OCI-LY7 (cell line): Measurements from ENCODE around the gene HBA2. TPM values are rescaled to one million over a fixed set of nuclear protein-coding genes. Genes with fewer than 3 reads are reported as not detected.

ENCODE experiments used
- BruUV-seq: library from RNA; stranded (reverse); fragments of 400-500 nt; replicated peaks from 2 replicates; lab custom pipeline; 2021; lab: Mats Ljungman, UMichigan
- CTCF ChIA-PET: fragments of 300-600 bp; sonication (Branson Sonifier 250); formaldehyde crosslinking; loops from one replicate; lab custom pipeline; 2022; ENCODE audit warnings: antibody characterized with exemption; ENCODE audit not compliant: unreplicated experiment; lab: Charles Lee
- POLR2A ChIA-PET: fragments of 300-600 bp; sonication (Branson Sonifier 250); formaldehyde crosslinking; loops from one replicate; lab custom pipeline; 2022; ENCODE audit warnings: antibody characterized with exemption; lab: Charles Lee
- DNase-seq: peaks from one replicate; pipeline ENCODE4 v3.0.0-alpha.2; 2015; ENCODE audit warnings: low spot score
- H2AFZ ChIP-seq: fragments of 200-600 bp; sonication (generic), shearing (Covaris generic); 2 replicates; pipeline ENCODE4 v1.6.1; 2014; ENCODE audit warnings: mild to moderate bottlenecking, antibody characterized with exemption, low read length, moderate library complexity
- H3K27ac ChIP-seq: fragments of 200-600 bp; sonication (generic); 2 replicates; pipeline ENCODE4 v1.5.1; 2014; ENCODE audit warnings: mixed run types, low read depth, mild to moderate bottlenecking, moderate library complexity, low read length, inconsistent platforms; ENCODE audit not compliant: poor library complexity, severe bottlenecking
- H3K36me3 ChIP-seq: fragments of 200-600 bp; sonication (generic); 2 replicates; pipeline ENCODE4 v1.6.1; 2014; ENCODE audit warnings: mild to moderate bottlenecking, antibody characterized with exemption, low read length, moderate library complexity, mixed read lengths; ENCODE audit not compliant: insufficient read depth
- H3K4me1 ChIP-seq: fragments of 200-600 bp; sonication (generic); 2 replicates; pipeline ENCODE4 v1.5.1; 2014; ENCODE audit warnings: mild to moderate bottlenecking, low read length; ENCODE audit not compliant: insufficient read depth, poor library complexity, severe bottlenecking
- H3K4me2 ChIP-seq: fragments of 200-600 bp; sonication (generic); 2 replicates; pipeline ENCODE4 v1.6.1; 2014; ENCODE audit warnings: mild to moderate bottlenecking, low read length
- H3K4me3 ChIP-seq: fragments of 200-600 bp; sonication (generic); 2 replicates; pipeline ENCODE4 v1.5.1; 2014; ENCODE audit warnings: mild to moderate bottlenecking, low read depth, low read length; ENCODE audit not compliant: poor library complexity, severe bottlenecking
- H3K79me2 ChIP-seq: fragments of 200-600 bp; sonication (generic); 2 replicates; pipeline ENCODE4 v1.6.1; 2016; ENCODE audit warnings: low read depth, mild to moderate bottlenecking, low read length, moderate library complexity, mixed read lengths; ENCODE audit not compliant: insufficient read depth
- H3K9me2 ChIP-seq: fragments of 200-600 bp; sonication (generic); 2 replicates; pipeline ENCODE4 v1.6.1; 2016; ENCODE audit warnings: mild to moderate bottlenecking, low read length, mixed read lengths; ENCODE audit not compliant: insufficient read depth
- H3K9me3 ChIP-seq: fragments of 200-600 bp; sonication (generic); 2 replicates; pipeline ENCODE4 v1.6.1; 2014; ENCODE audit warnings: mild to moderate bottlenecking, mixed run types, low read length, mixed read lengths
- H4K20me1 ChIP-seq: fragments of 200-600 bp; sonication (generic); 2 replicates; pipeline ENCODE4 v1.6.1; 2014; ENCODE audit warnings: mild to moderate bottlenecking, antibody characterized with exemption, low read length, moderate library complexity, mixed read lengths; ENCODE audit not compliant: insufficient read depth
- CTCF ChIP-seq: fragments of 200-600 bp; sonication (generic); conservative IDR thresholded peaks from 2 replicates; pipeline ENCODE4 v1.5.1; 2014; ENCODE audit warnings: mild to moderate bottlenecking, antibody characterized with exemption, low read length, moderate library complexity, mixed read lengths
- EZH2phosphoT487 ChIP-seq: fragments of 200-600 bp; sonication (generic); IDR thresholded peaks from 2 replicates; pipeline ENCODE4 v1.6.1; 2018; ENCODE audit warnings: low read depth, borderline replicate concordance, mild to moderate bottlenecking, mixed run types, antibody characterized with exemption, low read length, moderate library complexity, mixed read lengths
- intact Hi-C: fragments of 100-400 bp; cut with micrococcal nuclease; formaldehyde crosslinking; loops from one replicate; pipeline ENCODE4 v1.10.0; 2022; ENCODE audit not compliant: unreplicated experiment
- total RNA-seq, 2 experiments: library from RNA; depleted of rRNA in 1 of 2; stranded (reverse); fragments of >200 nt in 1 of 2; shearing (Covaris generic) in 1 of 2; gene quantifications; 2 replicates each; pipeline ENCODE4 v1.2.3, GENCODE V29; 2014 to 2022

The HBA2 gene
- total RNA-seq, 2 experiments from 2014 or later = not detected

- no TSS peak for BruUV-seq
- intact Hi-C loops = no loop called here
- CTCF ChIA-PET = no interaction called here
Measured at GRCh38 chr16:166375-167121, 6.1 kb upstream of the HBA2 start.

GRCh38 chr16:167122-167690, 5.5 kb upstream of the HBA2 start:
- Histone ChIP-seq H3K36me3 (no peaks in the 10 kb centered on the region), H2AFZ (no peak overlapping the region), H3K4me3 (no peak overlapping the region), H3K9me3 (no peaks in the 10 kb centered on the region), H3K4me1 (no peaks in the 10 kb centered on the region), H4K20me1 (no peaks in the 10 kb centered on the region), H3K9me2 (no peaks in the 10 kb centered on the region), H3K4me2 (no peak overlapping the region), H3K27ac (no peak overlapping the region), H3K79me2 (no peaks in the 10 kb centered on the region)
- BruUV-seq = no TSS peak
- TF ChIP-seq EZH2phosphoT487 (no peak), CTCF (no peak)
- intact Hi-C loops = no loop called here
- DNase-seq = no peak
- ChIA-PET CTCF (no interaction called here), POLR2A (interaction anchor here (1.4 kb wide), 1 partner anchor 10 kb away, joined by 4 read pairs; no protein-coding TSS in a partner anchor)

More at GRCh38 chr16:166375-167121, 6.1 kb upstream of the HBA2 start:
- Histone ChIP-seq H3K4me2 (no peak overlapping the region), H3K9me3 (no peaks in the 10 kb centered on the region), H3K36me3 (no peaks in the 10 kb centered on the region), H3K4me3 (no peak overlapping the region), H2AFZ (no peak overlapping the region), H3K27ac (no peak overlapping the region), H4K20me1 (no peaks in the 10 kb centered on the region), H3K9me2 (no peaks in the 10 kb centered on the region), H3K79me2 (no peaks in the 10 kb centered on the region), H3K4me1 (no peaks in the 10 kb centered on the region)
- DNase-seq = no peak
- POLR2A ChIA-PET = no interaction called here
- TF ChIP-seq EZH2phosphoT487 = no peak
- no peak for TF ChIP-seq CTCF

- no peak overlapping the region for H2AFZ ChIP-seq
- H3K4me2 ChIP-seq = no peak overlapping the region
- no peaks in the 10 kb centered on the region for H3K79me2 ChIP-seq
- H3K9me2 ChIP-seq = no peaks in the 10 kb centered on the region
- TF ChIP-seq EZH2phosphoT487 (no peak), CTCF (no peak)
- no peak overlapping the region for H3K4me3 ChIP-seq
- ChIA-PET POLR2A (interaction anchor here (1.4 kb wide), 2 partner anchors 11 to 13 kb away, joined by 3 to 4 read pairs; no protein-coding TSS in a partner anchor), CTCF (no interaction called here)
- no peaks in the 10 kb centered on the region for H3K9me3 ChIP-seq
- H3K36me3 ChIP-seq = no peaks in the 10 kb centered on the region
- no TSS peak for BruUV-seq
- intact Hi-C loops = no loop called here
- H3K27ac ChIP-seq = no peak overlapping the region
- H3K4me1 ChIP-seq = no peaks in the 10 kb centered on the region
- H4K20me1 ChIP-seq = no peaks in the 10 kb centered on the region
- no peak for DNase-seq
Measured at GRCh38 chr16:168424-168823, 4.3 kb upstream of the HBA2 start.
